GM13976 (cell line): Measurements from ENCODE around the gene SMAD7.

Experiments
- DNase-seq: peaks from one replicate; pipeline ENCODE4 v3.0.0; 2012; ENCODE audit warnings: low spot score
- in situ Hi-C: fragments of 300-500 bp; cut with MboI; formaldehyde crosslinking; loops from one replicate; pipeline ENCODE4 v1.12.0; 2022; ENCODE audit warnings: low sequenced_read_pairs, mixed read lengths, inconsistent platforms; ENCODE audit not compliant: unreplicated experiment
- TF ChIP-seq, protein P1 (sequence below): IDR thresholded peaks from 2 replicates; pipeline ENCODE4 v1.5.1; 2012; ENCODE audit warnings: borderline replicate concordance, mild to moderate bottlenecking; ENCODE audit not compliant: insufficient read depth; ENCODE audit errors: extremely low read depth, missing control alignments, control extremely low read depth

SMAD7 gene

GRCh38 chr18:48908916-48909315 lies 41.8 kb downstream of the SMAD7 start:
- DNase-seq, result no peak
- in situ Hi-C loops, result no loop called here
- TF ChIP-seq, protein P1, sequence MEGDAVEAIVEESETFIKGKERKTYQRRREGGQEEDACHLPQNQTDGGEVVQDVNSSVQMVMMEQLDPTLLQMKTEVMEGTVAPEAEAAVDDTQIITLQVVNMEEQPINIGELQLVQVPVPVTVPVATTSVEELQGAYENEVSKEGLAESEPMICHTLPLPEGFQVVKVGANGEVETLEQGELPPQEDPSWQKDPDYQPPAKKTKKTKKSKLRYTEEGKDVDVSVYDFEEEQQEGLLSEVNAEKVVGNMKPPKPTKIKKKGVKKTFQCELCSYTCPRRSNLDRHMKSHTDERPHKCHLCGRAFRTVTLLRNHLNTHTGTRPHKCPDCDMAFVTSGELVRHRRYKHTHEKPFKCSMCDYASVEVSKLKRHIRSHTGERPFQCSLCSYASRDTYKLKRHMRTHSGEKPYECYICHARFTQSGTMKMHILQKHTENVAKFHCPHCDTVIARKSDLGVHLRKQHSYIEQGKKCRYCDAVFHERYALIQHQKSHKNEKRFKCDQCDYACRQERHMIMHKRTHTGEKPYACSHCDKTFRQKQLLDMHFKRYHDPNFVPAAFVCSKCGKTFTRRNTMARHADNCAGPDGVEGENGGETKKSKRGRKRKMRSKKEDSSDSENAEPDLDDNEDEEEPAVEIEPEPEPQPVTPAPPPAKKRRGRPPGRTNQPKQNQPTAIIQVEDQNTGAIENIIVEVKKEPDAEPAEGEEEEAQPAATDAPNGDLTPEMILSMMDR, result no peak

- TF ChIP-seq, protein P1, result no peak
- DNase-seq, result no peak
- in situ Hi-C loops, result no loop called here
These were observed 45.3 kb downstream of the SMAD7 start for GRCh38 chr18:48905513-48905912.

DNA sequence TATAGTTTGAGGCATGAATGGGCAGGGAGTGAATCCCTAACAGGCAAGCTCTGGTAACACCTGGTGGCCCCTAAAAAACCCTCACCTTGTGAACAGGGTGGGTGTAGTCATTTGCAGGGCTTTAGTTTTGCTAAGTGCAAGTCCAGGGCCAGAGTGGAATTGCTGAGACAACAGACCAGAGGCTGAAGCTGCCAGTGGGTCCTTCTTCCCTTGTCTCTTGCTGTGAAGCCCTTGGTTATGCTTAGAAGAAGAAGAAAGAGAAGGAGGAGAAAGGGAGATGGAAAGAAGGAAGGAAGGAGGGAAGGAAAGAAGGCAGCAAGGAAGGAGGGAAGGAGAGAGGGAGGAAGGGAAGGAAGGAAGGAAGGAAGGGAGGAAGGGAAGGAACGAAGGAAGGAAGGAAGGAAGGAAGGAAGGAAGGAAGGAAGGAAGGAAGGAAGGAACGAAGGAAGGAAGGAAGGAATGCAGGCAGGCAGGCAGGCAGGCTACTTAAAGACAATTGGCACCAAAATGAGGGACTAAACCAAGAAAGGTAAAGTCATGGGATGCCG lies 45.8 kb downstream of the SMAD7 start:
- in situ Hi-C loops, result no loop called here
- DNase-seq, result no peak
- TF ChIP-seq, protein P1, result no peak

GRCh38 chr18:48904091-48904490 lies 46.7 kb downstream of the SMAD7 start:
- no peak for DNase-seq
- TF ChIP-seq, protein P1, result no peak
- in situ Hi-C loops, result no loop called here

DNA sequence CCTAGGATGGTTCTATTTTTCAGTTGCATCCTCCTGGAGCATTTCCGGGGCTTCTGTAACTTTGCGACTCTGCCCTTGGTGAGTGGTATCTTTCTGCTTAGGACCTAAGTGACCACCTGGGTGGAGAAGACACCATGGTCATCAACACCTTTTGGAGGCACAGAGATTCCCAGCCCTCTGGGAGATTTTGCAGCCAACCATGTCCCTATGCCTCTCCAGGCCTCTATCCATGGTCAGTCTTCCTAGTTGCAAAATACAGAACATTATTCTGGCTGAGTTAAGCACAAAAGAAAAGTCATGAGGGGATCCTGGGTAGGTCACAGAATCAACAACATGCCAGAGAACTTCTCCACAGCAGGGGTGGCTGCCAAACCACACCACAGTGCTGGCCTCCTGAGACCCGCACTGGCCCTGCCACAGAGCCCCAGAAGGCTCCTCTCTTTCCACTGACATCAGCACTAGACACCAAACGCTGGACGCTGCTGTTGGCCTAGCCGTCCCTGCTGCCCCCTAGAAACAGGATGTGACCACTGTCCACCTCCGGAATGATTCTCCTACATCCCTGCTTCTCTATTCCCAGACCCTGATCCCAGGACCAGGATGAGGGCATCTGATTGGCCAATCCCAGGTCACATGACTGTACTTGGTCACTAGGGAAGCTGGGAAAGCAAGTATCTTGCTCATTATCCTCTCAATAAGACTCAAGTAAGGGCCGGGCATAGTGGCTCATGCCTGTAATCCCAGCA lies 47.7 kb downstream of the SMAD7 start:
- in situ Hi-C loops, result no loop called here
- DNase-seq, result no peak
- TF ChIP-seq, protein P1, result no peak

DNA sequence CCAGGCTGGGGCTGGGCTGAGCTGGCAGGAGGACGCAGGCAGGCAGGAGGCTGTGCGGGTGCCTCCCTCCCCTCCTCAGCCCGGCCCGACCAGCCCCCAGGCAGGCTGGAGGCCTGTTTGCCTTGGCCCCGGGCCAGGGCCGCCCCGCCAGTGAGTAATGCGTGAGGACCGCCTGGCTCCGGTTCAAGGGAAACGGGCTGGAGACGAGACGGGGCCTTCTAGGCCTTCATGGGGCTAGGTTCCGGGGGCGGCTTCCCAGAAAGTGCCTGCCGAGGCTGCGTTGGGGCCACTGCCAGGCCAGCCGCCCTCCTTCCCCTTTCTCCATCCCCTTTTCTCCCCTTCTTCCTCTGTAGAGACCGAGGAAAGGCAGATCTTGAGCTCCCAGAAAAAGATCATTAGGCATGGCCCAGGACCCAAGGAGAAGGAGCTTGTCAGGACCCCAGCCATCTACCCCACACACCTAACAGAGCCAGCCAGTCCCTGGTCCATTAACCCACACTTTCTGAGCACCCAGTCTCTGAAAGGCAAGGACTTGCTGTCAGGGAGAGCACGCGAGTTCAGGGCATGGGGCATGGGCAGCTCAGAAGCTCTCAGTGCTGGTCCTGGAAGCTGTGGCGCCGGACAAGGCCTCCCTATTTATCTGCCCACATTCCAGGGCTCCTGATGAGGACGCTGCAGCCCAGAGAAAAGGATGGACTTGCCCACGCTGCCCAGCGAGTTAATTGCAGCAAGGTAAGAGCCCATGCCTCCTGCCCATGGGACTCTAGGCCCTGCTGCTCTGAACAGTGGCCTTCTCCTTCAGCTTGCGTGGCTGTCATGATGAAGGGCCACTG lies 48.5 kb downstream of the SMAD7 start:
- TF ChIP-seq, protein P1, result no peak
- in situ Hi-C loops, result no loop called here
- DNase-seq, result no peak
